ENCODE results near the gene PPARG. TPM values are rescaled to one million over a fixed set of nuclear protein-coding genes. Genes with fewer than 3 reads are reported as not detected.

The PPARG gene
- total and polyA plus RNA-seq, 2 experiments from 2014 or later, result 0.15 to 0.42 TPM

- TF ChIP-seq ZNF462 (CRISPR knock-in tag; IDR thresholded peaks at IDR 0.05) (no peak), STAT1 (IDR thresholded peaks at IDR 0.05; ENCODE audit: unreplicated experiment) (no peak), ETS1 (IDR thresholded peaks at IDR 0.05) (no peak), POLR2AphosphoS5 (IDR thresholded peaks at IDR 0.05; ENCODE audit: low read depth) (no peak), ZNF331 (CRISPR knock-in tag; IDR thresholded peaks at IDR 0.05; ENCODE audit: low read depth) (no peak)
Observed at GRCh38 chr3:12284591-12284990, 4.3 kb upstream of the PPARG start (continued).

- Histone ChIP-seq H3K36me3 (ENCODE audit: insufficient read depth) (no peaks in the 10 kb centered on the region), H2AFZ (no peak overlapping the region), H3F3A (replicated peaks; ENCODE audit: low read depth) (no peaks in the 10 kb centered on the region), H3K27ac (ENCODE audit: low read depth) (no peak overlapping the region), H3K79me2 (replicated peaks; ENCODE audit: insufficient read depth) (no peaks in the 10 kb centered on the region), H3K4me3 (no peak overlapping the region), H3K27me3 (ENCODE audit: insufficient read depth) (peaks cover 53% of the 10 kb centered on the region), H3K4me1 (ENCODE audit: insufficient read depth) (0 out of 2 replicates have a peak, but pooled peaks cover 4% of the 10 kb centered on the region), H3K4me2 (no peak overlapping the region), H3K9me2 (ENCODE audit: insufficient read depth) (no peaks in the 10 kb centered on the region), H4K20me1 (replicated peaks; ENCODE audit: insufficient read depth) (peaks cover 4% of the 10 kb centered on the region; the same call in 1 of the 2 replicates)
- no peaks in the 10 kb centered on the region for H3K36me3 Mint-ChIP-seq (ENCODE audit: low read depth)
- no peak for ATAC-seq
- no peaks in the 10 kb centered on the region for H3K9me3 Mint-ChIP-seq
- peaks cover 37% of the 10 kb centered on the region for H3K27me3 Mint-ChIP-seq (ENCODE audit: insufficient read depth, low read depth, poor library complexity)
- H3K27ac Mint-ChIP-seq, result no peak overlapping the region
- H3K4me1 Mint-ChIP-seq, result no peaks in the 10 kb centered on the region
- no peak for DNase-seq (ENCODE audit: low spot score)
- no peak overlapping the region for H3K4me3 Mint-ChIP-seq
- no peak for TF ChIP-seq POLR2AphosphoS5 (IDR thresholded peaks at IDR 0.05; ENCODE audit: low read depth)
- TF ChIP-seq CTCF (conservative IDR thresholded peaks at IDR 0.05; ENCODE audit: low read depth in 2 of 2), result no peak
- no peak for TF ChIP-seq EZH2phosphoT487 (IDR thresholded peaks at IDR 0.05; ENCODE audit: unreplicated experiment)
- TF ChIP-seq CREB1 (CRISPR knock-in tag; IDR thresholded peaks at IDR 0.05; ENCODE audit: low read depth), result no peak
- no peak for TF ChIP-seq JUNB (IDR thresholded peaks at IDR 0.05; ENCODE audit: unreplicated experiment)
Observed at GRCh38 chr3:12285003-12285555, 3.8 kb upstream of the PPARG start.
